ENCODE measurements around the gene BLTP3B. TPM values are rescaled to one million over a fixed set of nuclear protein-coding genes. Genes with fewer than 3 reads are reported as not detected.

BLTP3B gene
- total and polyA plus RNA-seq, 3 donors from 2014 or later: 25.4 to 34.9 (median 29.2) TPM

- H3K27me3 ChIP-seq: no peaks in the 10 kb centered on the region
- peaks cover 8% of the 10 kb centered on the region for H3K4me1 ChIP-seq
- no peak overlapping the region for H3K27ac ChIP-seq
- H3K4me3 ChIP-seq: no peak overlapping the region
- no peaks in the 10 kb centered on the region for H3K36me3 ChIP-seq (ENCODE audit: low read depth, missing control alignments)
- intact Hi-C loops (cut with DNase I; ENCODE audit: low total_unique reads): no loop called here
- TF ChIP-seq CTCF (IDR thresholded peaks at IDR 0.05) (no peak), POLR2A (IDR thresholded peaks at IDR 0.05) (no peak)
- no peak for DNase-seq
- H3K9me3 ChIP-seq: no peaks in the 10 kb centered on the region
- WGBS, 2 donors: 91 to 94% methylated on average over 2 of the region's 2 CpGs
Measured at GRCh38 chr12:100133200-100133599, 9.5 kb downstream of the BLTP3B start.

GRCh38 chr12:100128512-100128908, 14.2 kb downstream of the BLTP3B start:
- Histone ChIP-seq H3K36me3 (ENCODE audit: low read depth, missing control alignments) (no peaks in the 10 kb centered on the region), H3K27ac (no peak overlapping the region), H3K4me3 (no peak overlapping the region), H3K27me3 (no peaks in the 10 kb centered on the region), H3K4me1 (peaks cover 8% of the 10 kb centered on the region), H3K9me3 (no peaks in the 10 kb centered on the region)
- intact Hi-C loops (cut with DNase I; ENCODE audit: low total_unique reads): no loop called here
- no peak for DNase-seq
- no peak for TF ChIP-seq CTCF (IDR thresholded peaks at IDR 0.05)
- TF ChIP-seq POLR2A (IDR thresholded peaks at IDR 0.05): no peak
- 15 to 25% methylated on average over 1 of the region's 1 CpG for WGBS, 2 donors

- Histone ChIP-seq H3K4me1 (peaks cover 8% of the 10 kb centered on the region), H3K9me3 (no peaks in the 10 kb centered on the region), H3K36me3 (ENCODE audit: low read depth, missing control alignments) (no peaks in the 10 kb centered on the region), H3K27me3 (no peaks in the 10 kb centered on the region), H3K4me3 (no peak overlapping the region), H3K27ac (no peak overlapping the region)
- no peak for TF ChIP-seq POLR2A (IDR thresholded peaks at IDR 0.05)
- no peak for TF ChIP-seq CTCF (IDR thresholded peaks at IDR 0.05)
- intact Hi-C loops (cut with DNase I; ENCODE audit: low total_unique reads): no loop called here
- WGBS, 2 donors: 5 to 22% methylated on average over 1 of the region's 1 CpG
- DNase-seq: no peak
Measured at GRCh38 chr12:100127766-100128511, 14.7 kb downstream of the BLTP3B start.

- no peak overlapping the region for H3K27ac ChIP-seq
Measured at GRCh38 chr12:100123316-100124095, 19.2 kb downstream of the BLTP3B start.

More at GRCh38 chr12:100123316-100124095, 19.2 kb downstream of the BLTP3B start:
- no peak overlapping the region for H3K4me3 ChIP-seq
- intact Hi-C loops (cut with DNase I; ENCODE audit: low total_unique reads): no loop called here
- H3K27me3 ChIP-seq: no peaks in the 10 kb centered on the region
- no peaks in the 10 kb centered on the region for H3K9me3 ChIP-seq
- 87 to 88% methylated on average over 8 of the region's 8 CpGs for WGBS, 2 donors
- no peak for DNase-seq
- TF ChIP-seq POLR2A (IDR thresholded peaks at IDR 0.05) (no peak), CTCF (IDR thresholded peaks at IDR 0.05) (no peak)
- peaks cover 7% of the 10 kb centered on the region for H3K4me1 ChIP-seq
- no peaks in the 10 kb centered on the region for H3K36me3 ChIP-seq (ENCODE audit: low read depth, missing control alignments)
